ENCODE measurements around the gene GRB2.

The GRB2 gene

DNA sequence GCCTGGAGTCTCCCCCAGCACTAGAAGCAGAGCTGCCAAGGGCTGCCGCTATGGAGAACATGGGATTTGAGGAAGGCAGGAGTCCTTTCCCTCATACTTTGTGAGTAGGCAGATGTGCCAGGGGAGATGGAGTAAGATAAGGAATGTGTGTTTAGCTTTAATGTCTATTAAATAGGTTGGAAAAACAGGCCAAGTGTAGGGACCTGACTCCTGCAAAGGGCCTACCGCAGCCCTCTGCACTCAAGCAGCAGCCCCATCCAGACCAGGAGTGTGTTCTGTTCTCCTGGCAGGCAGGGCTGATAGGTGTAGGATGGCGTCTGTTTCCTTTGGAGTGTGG, 132.7 kb downstream of the GRB2 start:
- H3K27ac ChIP-seq = peak overlapping the region; percentile 27; the same call in 1 of the 2 replicates
- no peak for TF ChIP-seq CTCF (conservative IDR thresholded peaks at IDR 0.05)

DNA sequence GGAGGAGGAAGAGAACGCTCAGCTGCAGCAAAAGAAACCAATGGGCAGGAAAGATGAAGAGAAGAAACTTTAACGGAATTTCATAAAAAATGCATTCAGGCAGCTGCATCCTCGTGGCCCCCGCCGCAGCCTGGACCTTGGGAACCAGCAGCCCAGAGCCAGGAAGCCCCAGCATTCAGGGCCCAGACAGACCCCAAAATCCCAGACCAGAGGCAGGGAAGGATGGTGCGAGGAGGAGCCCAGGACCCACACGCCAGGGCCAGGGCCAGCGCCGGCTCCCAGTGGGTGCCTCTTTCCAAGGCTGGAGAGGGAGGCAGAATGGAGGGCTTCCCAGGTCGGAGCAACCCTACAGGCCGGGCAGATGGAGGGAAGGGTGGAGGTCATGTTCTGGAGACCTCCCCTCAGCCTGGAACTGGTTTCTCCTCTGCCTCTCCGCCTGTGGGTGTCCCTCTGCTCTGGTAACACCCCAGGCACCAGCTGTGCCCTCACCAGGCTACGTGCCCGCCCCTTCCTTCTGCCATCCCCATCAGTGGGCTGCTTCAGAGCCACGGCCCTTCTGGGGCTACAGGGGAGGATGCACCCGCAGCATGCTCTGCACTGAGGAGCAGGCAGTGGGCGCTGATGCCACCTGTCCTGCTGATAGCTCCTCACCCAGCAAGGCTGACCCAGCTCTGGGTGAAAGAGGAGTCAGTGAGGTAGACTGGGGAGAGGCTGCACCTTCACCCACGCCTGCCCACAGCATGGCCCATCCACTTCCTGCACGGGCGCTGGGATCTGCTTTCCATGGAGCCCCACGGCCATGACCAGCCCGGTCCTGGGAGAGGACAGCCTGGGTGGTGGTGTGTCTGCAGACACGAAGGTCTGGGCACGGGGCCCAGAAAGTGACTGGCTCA, 133.3 kb downstream of the GRB2 start:
- no peak for TF ChIP-seq CTCF (conservative IDR thresholded peaks at IDR 0.05)
- H3K27ac ChIP-seq = peak overlapping the region; percentile 94

DNA sequence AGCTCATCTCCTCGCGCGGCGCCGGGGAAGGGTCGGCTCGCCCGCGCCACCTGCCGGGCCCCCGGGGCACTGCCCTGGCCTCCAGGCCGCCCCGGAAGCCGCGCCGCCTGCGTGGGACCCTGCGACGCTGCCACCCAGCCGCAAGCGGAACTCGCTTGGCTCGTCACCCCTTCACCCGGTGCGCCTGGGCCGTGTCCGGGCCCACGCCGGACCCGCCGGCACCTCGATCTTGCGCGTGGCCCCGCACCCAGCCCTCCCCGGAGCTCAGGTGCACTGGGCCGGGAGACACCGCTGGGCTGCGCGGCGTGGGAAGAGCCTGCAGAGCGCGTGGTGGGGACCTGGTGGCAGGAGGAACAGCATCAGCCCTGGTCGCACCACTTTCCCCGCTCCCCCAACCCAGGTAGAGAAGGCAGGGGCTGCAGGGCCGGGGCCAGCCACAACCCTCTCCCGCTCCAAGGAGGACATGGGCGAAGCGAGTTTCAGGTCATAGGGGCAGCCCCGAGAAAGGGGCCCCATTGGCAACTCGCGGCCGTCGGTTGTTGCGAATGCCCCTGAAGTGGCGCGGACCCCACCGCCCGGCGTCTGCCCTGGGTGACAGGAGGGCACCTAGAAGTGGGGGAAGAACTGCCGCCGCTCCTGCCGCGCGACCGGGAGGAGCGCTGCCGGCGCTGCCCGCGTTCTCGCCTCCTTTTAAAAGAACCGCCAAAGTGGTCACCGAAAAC, 134.1 kb downstream of the GRB2 start:
- H3K27ac ChIP-seq = peak overlapping the region; percentile 94
- peak; percentile 92 for TF ChIP-seq CTCF (conservative IDR thresholded peaks at IDR 0.05)

DNA sequence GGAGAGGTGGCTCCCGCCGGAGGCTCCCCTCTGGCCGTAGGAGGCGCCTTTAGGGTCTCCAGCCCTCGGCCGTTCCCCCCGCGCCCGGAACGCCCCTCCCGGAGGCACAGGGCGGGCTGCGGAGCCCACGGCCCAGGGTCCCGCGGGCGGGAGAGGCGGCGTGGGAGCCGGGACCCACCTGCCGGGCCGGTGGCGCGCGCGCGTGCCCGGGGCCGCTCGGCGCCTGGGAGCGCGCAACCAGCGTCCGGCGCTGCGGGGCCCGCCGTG, 134.6 kb downstream of the GRB2 start, which contains the start of gene MIF4GD:
TSS of gene MIF4GD (minus strand) at position 266 of the 267 bp plus-strand sequence. CDS start 1,036 bp downstream, outside the sequence.
- H3K27ac ChIP-seq = peak within 1 kb of the TSS; percentile 94
- TF ChIP-seq CTCF (conservative IDR thresholded peaks at IDR 0.05) = no peak

DNA sequence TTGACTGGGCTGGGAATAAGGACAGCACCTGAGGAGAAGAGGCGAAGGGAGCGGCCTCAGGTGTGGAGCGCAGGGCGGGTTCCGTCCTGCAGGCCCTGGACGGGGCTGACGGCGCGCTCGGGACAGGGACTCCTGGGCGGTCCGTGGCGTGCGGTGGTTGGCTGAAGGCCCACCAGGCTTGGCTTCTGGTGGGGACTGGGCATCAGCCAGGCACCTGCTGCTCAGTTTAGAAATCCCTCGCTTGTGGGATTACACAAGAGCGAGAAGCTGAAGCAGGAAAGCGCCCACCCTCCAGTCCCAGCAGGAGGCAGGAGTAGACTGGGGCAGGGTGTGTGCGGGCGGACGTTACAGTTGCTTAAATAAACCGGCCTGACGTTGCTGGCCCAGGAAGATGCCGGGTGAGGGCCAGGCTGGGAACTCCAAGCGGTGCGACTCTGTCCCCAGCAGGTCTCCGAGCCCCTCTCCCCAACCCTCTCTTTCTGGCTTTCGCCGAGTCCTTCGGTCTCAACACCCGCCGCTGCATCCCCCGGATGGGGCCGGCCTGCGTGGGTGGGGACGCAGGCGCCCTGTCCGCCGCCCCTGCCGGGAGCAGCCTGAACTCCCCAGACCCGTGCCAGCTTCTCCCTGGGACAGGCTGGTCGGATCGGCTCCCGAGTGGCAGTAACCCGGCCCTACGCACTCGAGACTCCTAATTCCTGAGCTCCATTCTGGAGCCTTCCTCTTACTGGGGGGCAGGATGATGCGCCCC, 135.1 kb downstream of the GRB2 start:
- peak overlapping the region; percentile 94 for H3K27ac ChIP-seq
- no peak for TF ChIP-seq CTCF (conservative IDR thresholded peaks at IDR 0.05)

DNA sequence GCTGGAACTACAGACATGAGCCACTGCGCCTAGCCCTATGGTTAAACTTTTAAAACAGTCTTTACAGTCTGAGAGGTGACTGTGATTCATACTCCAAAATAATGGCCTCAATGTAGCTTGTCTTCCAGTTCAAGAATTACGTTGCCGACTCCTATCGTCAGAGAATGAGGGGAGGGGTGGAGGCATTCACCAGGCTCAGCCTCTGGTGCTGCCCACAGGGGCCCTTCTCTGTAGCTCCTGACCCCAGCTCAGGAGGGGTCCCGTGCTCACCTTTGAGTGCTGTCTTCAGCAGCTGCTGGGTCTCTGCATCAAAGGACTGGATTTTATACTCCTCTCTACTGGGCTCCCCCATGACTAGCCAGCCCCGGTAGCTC, 135.6 kb downstream of the GRB2 start:
- peak overlapping the region; percentile 94 for H3K27ac ChIP-seq
- no peak for TF ChIP-seq CTCF (conservative IDR thresholded peaks at IDR 0.05)

Measured in VCaP (cell line).